GM03348 (cell line): Measurements from ENCODE around the gene INTS11.
A peak's percentile ranks its signal among the peaks of the same experiment; 100 is the strongest.

Source experiments
- DNase-seq: peaks from one replicate; pipeline ENCODE4 v3.0.0; 2012; ENCODE audit warnings: low spot score

Gene INTS11

GRCh38 chr1:1312450-1313314, 11.8 kb downstream of the INTS11 start:
- DNase-seq: no peak

- no peak for DNase-seq
Observed at GRCh38 chr1:1311107-1312104, 13.1 kb downstream of the INTS11 start.

GRCh38 chr1:1310476-1311053, 13.9 kb downstream of the INTS11 start:
- no peak for DNase-seq

GRCh38 chr1:1310109-1310385, 14.4 kb downstream of the INTS11 start:
- no peak for DNase-seq

- DNase-seq: no peak
Observed at GRCh38 chr1:1309251-1310108, 15.0 kb downstream of the INTS11 start.

- DNase-seq: peak; percentile 35
Observed at GRCh38 chr1:1308756-1309250, 15.7 kb downstream of the INTS11 start.

GRCh38 chr1:1307923-1308755, 16.3 kb downstream of the INTS11 start, which contains the start of the genes ACAP3 and PUSL1:
Gene ACAP3 (minus strand): TSS chr1:1307930. CDS start chr1:1307815, 115 bp downstream.
Gene PUSL1 (plus strand): TSS chr1:1308597. CDS start chr1:1308644, 47 bp downstream.
- peak; percentile 100 for DNase-seq

GRCh38 chr1:1307261-1307922, 17.1 kb downstream of the INTS11 start:
- DNase-seq: peak; percentile 73

GRCh38 chr1:1306661-1307260, 17.7 kb downstream of the INTS11 start:
- DNase-seq: no peak

GRCh38 chr1:1306070-1306660, 18.3 kb downstream of the INTS11 start:
- DNase-seq: peak; percentile 40

GRCh38 chr1:1305300-1306069, 19.0 kb downstream of the INTS11 start:
- peak; percentile 87 for DNase-seq

GRCh38 chr1:1304331-1305299, 19.8 kb downstream of the INTS11 start:
- DNase-seq: peak; percentile 89

GRCh38 chr1:1303736-1304135, 20.7 kb downstream of the INTS11 start:
- DNase-seq: no peak

GRCh38 chr1:1302951-1303509, 21.4 kb downstream of the INTS11 start:
- DNase-seq: no peak

- DNase-seq: no peak
Observed at GRCh38 chr1:1302006-1302430, 22.4 kb downstream of the INTS11 start.

- no peak for DNase-seq
Observed at GRCh38 chr1:1300352-1300739, 24.1 kb downstream of the INTS11 start.
